H1 (cell line): Measurements from ENCODE around the gene JAG2. TPM values are rescaled to one million over a fixed set of nuclear protein-coding genes. Genes with fewer than 3 reads are reported as not detected.

Experiments used
- SRF ChIP-seq: IDR thresholded peaks from 2 replicates; pipeline ENCODE4 v1.6.1; 2011; ENCODE audit warnings: mild to moderate bottlenecking, low read depth, low read length, moderate library complexity
- polyA plus RNA-seq, 7 experiments: library from polyadenylated mRNA; depleted of rRNA in 3 of 7; stranded (reverse) in 5 of 7; unstranded in 2 of 7; fragments of >200 nt in 5 of 7; fragments of 200-250 nt in 2 of 7; gene quantifications; 1 replicate in 5 of 7; 2 replicates in 1 of 7; 4 replicates in 1 of 7; pipeline versions ENCODE4 v1.2.1 to v1.2.3, GENCODE V29; 2011 to 2013; ENCODE audit warnings: missing spikeins in 2 of 7, mixed read lengths in 2 of 7
- total RNA-seq: library from RNA; stranded (reverse); fragmentation: NEBNext Ultra II Directional; extraction: Animal tissue kit (Norgen Biotek cat#: 25700); gene quantifications from 2 replicates; pipeline ENCODE4 v1.2.1, GENCODE V29; 2021

The JAG2 gene
- total and polyA plus RNA-seq, 2 of the 8 experiments (the other 6 are each of a cell fraction or from before 2014, with no cell fraction given) = 2.8 to 6.2 TPM

- TF ChIP-seq SRF = no peak
These were observed 63.4 kb downstream of the JAG2 start (continued) for GRCh38 chr14:105105158-105105557.
